Endothelial cell of umbilical vein (primary cell): ENCODE data around the gene CDC20B. TPM values are rescaled to one million over a fixed set of nuclear protein-coding genes. Genes with fewer than 3 reads are reported as not detected.

Experiments
- BruUV-seq: library from RNA; stranded (reverse); fragments of 400-500 nt; replicated peaks from 2 replicates; lab custom pipeline; 2021; lab: Mats Ljungman, UMichigan
- CTCF ChIA-PET: fragments of 300-600, 350-600 bp; sonication (Branson Sonifier 250); formaldehyde crosslinking; loops from one replicate; lab custom pipeline; 2021; ENCODE audit warnings: antibody characterized with exemption, inconsistent platforms; lab: Charles Lee
- POLR2A ChIA-PET: fragments of 300-600, 350-600 bp; sonication (Branson Sonifier 250); formaldehyde crosslinking; loops from one replicate; lab custom pipeline; 2021; ENCODE audit warnings: antibody characterized with exemption, inconsistent platforms; lab: Charles Lee
- DNase-seq: peaks from one replicate; pipeline ENCODE4 v3.0.0-alpha.2; 2011; ENCODE audit warnings: low read depth, low spot score
- FAIRE-seq: peaks from 2 replicates; lab custom pipeline; 2011; peaks lifted over from hg19 to GRCh38; lab: Jason Lieb, UNC
- H2AFZ ChIP-seq: 2 replicates; pipeline ENCODE4 v1.6.0; 2012; ENCODE audit warnings: low read depth, low read length, control low read depth, inconsistent platforms
- H3K27ac ChIP-seq: 2 replicates; pipeline ENCODE4 v1.5.1; 2011; ENCODE audit warnings: low read depth, mild to moderate bottlenecking, control low read depth, low read length, moderate library complexity; ENCODE audit not compliant: insufficient read depth
- H3K27me3 ChIP-seq, 2 experiments: 2 replicates each; pipeline versions ENCODE4 v1.6.0 to v1.6.1; 2011; ENCODE audit warnings: low read length in 2 of 2, mixed read lengths in 1 of 2; ENCODE audit not compliant: control insufficient read depth in 2 of 2, insufficient read depth in 2 of 2
- H3K36me3 ChIP-seq, 2 experiments: 2 replicates in 1 of 2; 3 replicates in 1 of 2; pipeline ENCODE4 v1.5.1; 2011; ENCODE audit warnings: low read length in 2 of 2, mild to moderate bottlenecking in 1 of 2, moderate library complexity in 1 of 2; ENCODE audit not compliant: control insufficient read depth in 2 of 2, insufficient read depth in 2 of 2; ENCODE audit errors: extremely low read depth in 1 of 2
- H3K4me1 ChIP-seq: 3 replicates; pipeline ENCODE4 v1.5.1; 2011; ENCODE audit warnings: mild to moderate bottlenecking, low read length; ENCODE audit not compliant: control insufficient read depth, insufficient read depth; ENCODE audit errors: extremely low read depth
- H3K4me2 ChIP-seq: 2 replicates; pipeline ENCODE4 v1.6.1; 2011; ENCODE audit warnings: low read length, control low read depth, mixed read lengths; ENCODE audit not compliant: insufficient read depth
- H3K4me3 ChIP-seq, 3 experiments: fragments of 200-600 bp in 1 of 3; sonication (generic), shearing (Covaris generic) in 1 of 3; replicated peaks in 1 of 3; 2 replicates each; pipeline ENCODE4 v1.5.1; 2011 to 2016; ENCODE audit warnings: control low read depth in 3 of 3, low read length in 3 of 3, mild to moderate bottlenecking in 2 of 3, inconsistent platforms in 1 of 3, low read depth in 1 of 3, moderate library complexity in 1 of 3; ENCODE audit not compliant: insufficient read depth in 1 of 3
- H3K79me2 ChIP-seq: 2 replicates; pipeline ENCODE4 v1.6.0; 2012; ENCODE audit warnings: low read length, inconsistent platforms; ENCODE audit not compliant: control insufficient read depth, insufficient read depth
- H3K9ac ChIP-seq: replicated peaks from 2 replicates; pipeline ENCODE3; 2011; ENCODE audit warnings: low read length, control low read depth; ENCODE audit not compliant: insufficient read depth; ENCODE audit errors: extremely low read depth
- H3K9me1 ChIP-seq: replicated peaks from 3 replicates; pipeline ENCODE4 v1.6.0; 2011; ENCODE audit warnings: mild to moderate bottlenecking, low read length; ENCODE audit not compliant: control insufficient read depth, insufficient read depth; ENCODE audit errors: extremely low read depth
- H3K9me3 ChIP-seq: replicated peaks from 2 replicates; pipeline ENCODE4 v1.5.1; 2012; ENCODE audit warnings: low read length, inconsistent platforms; ENCODE audit not compliant: control insufficient read depth, insufficient read depth
- H4K20me1 ChIP-seq: replicated peaks from 2 replicates; pipeline ENCODE3; 2011; ENCODE audit warnings: mild to moderate bottlenecking, low read length; ENCODE audit not compliant: control insufficient read depth, insufficient read depth; ENCODE audit errors: extremely low read depth
- EZH2 ChIP-seq: IDR thresholded peaks from 2 replicates; pipeline ENCODE4 v1.6.1; 2012; ENCODE audit warnings: borderline replicate concordance, low read depth, mild to moderate bottlenecking, moderate library complexity, low read length, inconsistent platforms; ENCODE audit not compliant: severe bottlenecking
- FOS ChIP-seq: IDR thresholded peaks from 2 replicates; pipeline ENCODE4 v1.6.1; 2011; ENCODE audit warnings: mild to moderate bottlenecking, low read length, moderate library complexity, borderline replicate concordance; ENCODE audit not compliant: insufficient read depth
- GATA2 ChIP-seq: IDR thresholded peaks from 2 replicates; pipeline ENCODE4 v1.7.0; 2011; ENCODE audit warnings: low read depth, mild to moderate bottlenecking, moderate library complexity, mixed read lengths, low read length; ENCODE audit not compliant: insufficient read length, insufficient read depth
- JUN ChIP-seq: IDR thresholded peaks from 2 replicates; pipeline ENCODE4 v1.6.1; 2011; ENCODE audit warnings: borderline replicate concordance, low read depth; ENCODE audit not compliant: insufficient read length, insufficient read depth
- MAX ChIP-seq: IDR thresholded peaks from 2 replicates; pipeline ENCODE4 v1.6.1; 2011; ENCODE audit not compliant: insufficient read depth, insufficient read length
- MYC ChIP-seq: IDR thresholded peaks from one replicate; pipeline ENCODE4 v1.6.1; 2011; ENCODE audit warnings: mild to moderate bottlenecking, low read depth, low read length
- POLR2A ChIP-seq: IDR thresholded peaks from 2 replicates; pipeline ENCODE4 v1.6.1; 2012; ENCODE audit warnings: low read depth, mild to moderate bottlenecking, control low read depth, low read length
- POLR2AphosphoS5 ChIP-seq: IDR thresholded peaks from 2 replicates; pipeline ENCODE4 v1.6.1; 2012; ENCODE audit warnings: low read depth, mild to moderate bottlenecking, control low read depth, low read length, moderate library complexity; ENCODE audit not compliant: insufficient read depth
- dilution Hi-C: fragments of 300-500 bp; cut with MboI; formaldehyde crosslinking; loops from one replicate; pipeline ENCODE4 v1.15.0; 2019; ENCODE audit warnings: low sequenced_read_pairs; ENCODE audit not compliant: extremely low pct_ligation_motif_present
- intact Hi-C: fragments of 100-400 bp; cut with micrococcal nuclease; formaldehyde crosslinking; loops from one replicate; pipeline ENCODE4 v1.10.0; 2022
- polyA plus RNA-seq, 4 experiments: library from polyadenylated mRNA; depleted of rRNA in 3 of 4; stranded (reverse) in 3 of 4; unstranded in 1 of 4; fragments of >200 nt; gene quantifications; 2 replicates each; pipeline versions ENCODE4 v1.2.1 to v1.2.3, GENCODE V29; 2011 to 2012; ENCODE audit warnings: missing spikeins in 1 of 4
- total RNA-seq: library from RNA; stranded (reverse); gene quantifications from 2 replicates; pipeline ENCODE4 v1.2.3, GENCODE V29; 2021
- TF ChIP-seq, protein P1 (sequence below), 2 donors: IDR thresholded peaks; 1 replicate in 1 of 2; 2 replicates in 1 of 2; pipeline ENCODE4 v1.5.1; 2011; ENCODE audit warnings: low read length in 2 of 2, mild to moderate bottlenecking in 2 of 2, moderate library complexity in 2 of 2, control low read depth in 1 of 2, inconsistent platforms in 1 of 2, low read depth in 1 of 2; ENCODE audit not compliant: insufficient read depth in 1 of 2; ENCODE audit errors: extremely low read depth in 1 of 2

CDC20B gene
- total and polyA plus RNA-seq, 2 donors (not counting 3 experiments of a cell fraction or from before 2014, with no cell fraction given): 0.22 TPM

GRCh38 chr5:55180016-55180415, 7.0 kb upstream of the CDC20B start:
- Histone ChIP-seq H3K27ac (no peak overlapping the region), H3K4me1 (peaks cover 7% of the 10 kb centered on the region), H3K27me3 (peaks cover 55 to 90% of the 10 kb centered on the region in 2 experiments), H3K4me3 (no peak overlapping the region), H3K4me2 (no peak overlapping the region), H3K79me2 (no peaks in the 10 kb centered on the region), H4K20me1 (no peaks in the 10 kb centered on the region), H2AFZ (no peak overlapping the region), H3K9me3 (no peaks in the 10 kb centered on the region), H3K9me1 (no peaks in the 10 kb centered on the region), H3K9ac (no peak overlapping the region), H3K36me3 (no peaks in the 10 kb centered on the region)
- DNase-seq (no peak), FAIRE-seq (no peak)
- ChIA-PET POLR2A (no interaction called here), CTCF (interaction anchor here (0.6 to 1.1 kb wide), 2 partner anchors 41 to 52 kb away, joined by 3 read pairs; no protein-coding TSS in a partner anchor)
- dilution Hi-C loops (no loop called here), intact Hi-C loops (no loop called here)
- TF ChIP-seq MAX: no peak
- TF ChIP-seq FOS: no peak
- BruUV-seq: no TSS peak

- Histone ChIP-seq H3K9ac (no peak overlapping the region), H3K79me2 (no peaks in the 10 kb centered on the region), H3K4me1 (peaks cover 21% of the 10 kb centered on the region), H3K27ac (no peak overlapping the region), H3K27me3 (peaks cover 62 to 84% of the 10 kb centered on the region in 2 experiments), H3K9me1 (no peaks in the 10 kb centered on the region), H3K4me2 (no peak overlapping the region), H3K4me3 (no peak overlapping the region), H4K20me1 (no peaks in the 10 kb centered on the region), H3K9me3 (no peaks in the 10 kb centered on the region), H2AFZ (no peak overlapping the region), H3K36me3 (no peaks in the 10 kb centered on the region)
- DNase-seq: no peak
- TF ChIP-seq MYC (no peak), FOS (no peak), POLR2A (no peak), EZH2 (no peak), MAX (no peak), JUN (no peak), GATA2 (no peak), POLR2AphosphoS5 (no peak)
- TF ChIP-seq, protein P1, sequence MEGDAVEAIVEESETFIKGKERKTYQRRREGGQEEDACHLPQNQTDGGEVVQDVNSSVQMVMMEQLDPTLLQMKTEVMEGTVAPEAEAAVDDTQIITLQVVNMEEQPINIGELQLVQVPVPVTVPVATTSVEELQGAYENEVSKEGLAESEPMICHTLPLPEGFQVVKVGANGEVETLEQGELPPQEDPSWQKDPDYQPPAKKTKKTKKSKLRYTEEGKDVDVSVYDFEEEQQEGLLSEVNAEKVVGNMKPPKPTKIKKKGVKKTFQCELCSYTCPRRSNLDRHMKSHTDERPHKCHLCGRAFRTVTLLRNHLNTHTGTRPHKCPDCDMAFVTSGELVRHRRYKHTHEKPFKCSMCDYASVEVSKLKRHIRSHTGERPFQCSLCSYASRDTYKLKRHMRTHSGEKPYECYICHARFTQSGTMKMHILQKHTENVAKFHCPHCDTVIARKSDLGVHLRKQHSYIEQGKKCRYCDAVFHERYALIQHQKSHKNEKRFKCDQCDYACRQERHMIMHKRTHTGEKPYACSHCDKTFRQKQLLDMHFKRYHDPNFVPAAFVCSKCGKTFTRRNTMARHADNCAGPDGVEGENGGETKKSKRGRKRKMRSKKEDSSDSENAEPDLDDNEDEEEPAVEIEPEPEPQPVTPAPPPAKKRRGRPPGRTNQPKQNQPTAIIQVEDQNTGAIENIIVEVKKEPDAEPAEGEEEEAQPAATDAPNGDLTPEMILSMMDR (IDR thresholded peaks at IDR 0.05; ENCODE audit: extremely low read depth in 1 of 2, insufficient read depth in 1 of 2, low read depth in 1 of 2, low read length in 2 of 2): no peak
- no peak for FAIRE-seq
- intact Hi-C loops: no loop called here
- dilution Hi-C loops: no loop called here
- POLR2A ChIA-PET: no interaction called here
- CTCF ChIA-PET: interaction anchor here (1.6 to 2.2 kb wide), 2 partner anchors 10 to 12 kb away, joined by 5 to 14 read pairs; no protein-coding TSS in a partner anchor
- no TSS peak for BruUV-seq
Observed at GRCh38 chr5:55177078-55177477, 4.1 kb upstream of the CDC20B start.
